HUES6 (cell line): ENCODE data around the gene SMC3.
A peak's percentile ranks its signal among the peaks of the same experiment; 100 is the strongest.
"Not testable (repeated sequence)": the region's sequence is repeated elsewhere in the genome, so short reads cannot be mapped to it uniquely, and the experiment has no call there.

Experiments
- H3K27ac ChIP-seq: 2 replicates; pipeline ENCODE4 v1.7.0; 2013; ENCODE audit warnings: low read depth, mild to moderate bottlenecking, low read length, inconsistent platforms
- H3K27me3 ChIP-seq: 2 replicates; pipeline ENCODE4 v1.6.1; 2013; ENCODE audit warnings: low read length; ENCODE audit not compliant: control insufficient read depth, insufficient read depth
- H3K36me3 ChIP-seq: 2 replicates; pipeline ENCODE4 v1.6.1; 2013; ENCODE audit warnings: low read length; ENCODE audit not compliant: control insufficient read depth, insufficient read depth
- H3K4me1 ChIP-seq: 2 replicates; pipeline ENCODE4 v1.6.1; 2013; ENCODE audit warnings: low read length; ENCODE audit not compliant: control insufficient read depth, insufficient read depth
- H3K4me3 ChIP-seq: 2 replicates; pipeline ENCODE4 v1.5.1; 2013; ENCODE audit warnings: low read depth, low read length
- H3K9ac ChIP-seq: one replicate; pipeline ENCODE4 v1.6.1; 2013; ENCODE audit warnings: mild to moderate bottlenecking, low read length
- H3K9me3 ChIP-seq: 2 replicates; pipeline ENCODE4 v1.6.1; 2013; ENCODE audit warnings: low read depth, low read length; ENCODE audit not compliant: control insufficient read depth, insufficient read depth

The SMC3 gene

GRCh38 chr10:110628161-110628560 is 60.7 kb downstream of the SMC3 start:
- Histone ChIP-seq H3K4me3 (no peak overlapping the region), H3K9ac (no peak overlapping the region), H3K27ac (no peak overlapping the region), H3K4me1 (no peaks in the 10 kb centered on the region), H3K27me3 (no peaks in the 10 kb centered on the region), H3K9me3 (no peaks in the 10 kb centered on the region), H3K36me3 (no peaks in the 10 kb centered on the region)

DNA sequence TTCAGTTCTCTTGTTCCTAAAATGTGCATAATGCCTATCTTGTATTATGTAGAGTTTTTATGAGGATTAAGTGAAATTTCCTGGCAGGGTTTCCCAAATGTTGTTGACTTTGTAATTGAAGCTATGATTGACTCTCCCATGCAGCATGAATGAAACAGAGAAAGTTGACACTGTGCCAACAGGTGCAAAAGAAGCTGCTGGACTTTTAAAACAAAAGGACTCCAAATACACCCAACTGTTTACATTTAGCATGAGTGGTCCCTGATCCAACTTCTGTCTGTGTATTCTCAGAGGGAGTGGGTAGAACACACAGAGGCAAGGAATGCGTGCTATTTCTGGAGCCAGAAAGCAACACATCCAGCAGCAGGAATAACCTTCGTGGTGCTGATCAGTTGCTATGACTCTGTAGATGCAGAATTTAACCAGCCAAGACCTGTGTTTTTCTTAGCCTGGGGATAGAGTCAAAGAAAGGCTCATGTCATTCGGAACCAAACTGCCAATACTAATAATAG is 62.2 kb downstream of the SMC3 start:
- Histone ChIP-seq H3K27me3 (no peaks in the 10 kb centered on the region), H3K4me3 (no peak overlapping the region), H3K36me3 (no peaks in the 10 kb centered on the region), H3K4me1 (no peaks in the 10 kb centered on the region), H3K9ac (no peak overlapping the region), H3K27ac (no peak overlapping the region), H3K9me3 (no peaks in the 10 kb centered on the region)

- Histone ChIP-seq H3K4me3 (no peak overlapping the region), H3K9me3 (no peaks in the 10 kb centered on the region), H3K27me3 (no peaks in the 10 kb centered on the region), H3K36me3 (no peaks in the 10 kb centered on the region), H3K27ac (no peak overlapping the region), H3K4me1 (peaks cover 4% of the 10 kb centered on the region), H3K9ac (no peak overlapping the region)
These were observed 64.4 kb downstream of the SMC3 start for GRCh38 chr10:110631934-110632333.

DNA sequence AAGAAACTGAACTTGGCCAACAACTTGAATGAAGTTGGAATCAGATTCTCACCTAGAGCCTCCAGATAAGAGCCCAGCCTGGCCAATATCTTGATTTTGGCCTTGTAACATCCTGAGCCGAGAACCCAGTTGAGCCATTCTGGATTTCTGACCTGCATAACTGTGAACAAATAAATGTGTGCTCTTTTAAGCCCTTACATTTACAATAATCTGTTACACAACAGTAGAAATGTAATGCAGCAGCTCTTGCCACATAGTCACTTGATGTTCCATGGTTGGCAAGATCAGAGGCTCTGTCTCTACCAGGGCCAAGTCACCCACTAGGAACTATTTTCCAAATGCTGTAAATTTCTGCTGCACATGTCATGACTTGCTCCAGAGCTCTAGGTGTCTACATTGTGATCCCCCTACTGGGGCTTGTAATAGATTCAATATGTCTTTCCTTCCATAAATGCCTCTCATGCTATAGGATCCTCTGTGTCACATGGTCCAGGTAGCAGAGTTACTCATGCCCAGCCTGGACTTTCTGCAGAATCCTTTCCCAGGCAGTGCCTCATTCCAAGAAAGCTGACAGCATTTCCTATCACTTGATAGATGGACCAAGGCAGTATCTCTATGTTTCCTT is 65.2 kb downstream of the SMC3 start:
- H3K4me1 ChIP-seq: peaks cover 11% of the 10 kb centered on the region
- H3K4me3 ChIP-seq: no peak overlapping the region
- no peaks in the 10 kb centered on the region for H3K27me3 ChIP-seq
- H3K9ac ChIP-seq: no peak overlapping the region
- H3K9me3 ChIP-seq: no peaks in the 10 kb centered on the region
- H3K27ac ChIP-seq: no peak overlapping the region
- H3K36me3 ChIP-seq: no peaks in the 10 kb centered on the region

DNA sequence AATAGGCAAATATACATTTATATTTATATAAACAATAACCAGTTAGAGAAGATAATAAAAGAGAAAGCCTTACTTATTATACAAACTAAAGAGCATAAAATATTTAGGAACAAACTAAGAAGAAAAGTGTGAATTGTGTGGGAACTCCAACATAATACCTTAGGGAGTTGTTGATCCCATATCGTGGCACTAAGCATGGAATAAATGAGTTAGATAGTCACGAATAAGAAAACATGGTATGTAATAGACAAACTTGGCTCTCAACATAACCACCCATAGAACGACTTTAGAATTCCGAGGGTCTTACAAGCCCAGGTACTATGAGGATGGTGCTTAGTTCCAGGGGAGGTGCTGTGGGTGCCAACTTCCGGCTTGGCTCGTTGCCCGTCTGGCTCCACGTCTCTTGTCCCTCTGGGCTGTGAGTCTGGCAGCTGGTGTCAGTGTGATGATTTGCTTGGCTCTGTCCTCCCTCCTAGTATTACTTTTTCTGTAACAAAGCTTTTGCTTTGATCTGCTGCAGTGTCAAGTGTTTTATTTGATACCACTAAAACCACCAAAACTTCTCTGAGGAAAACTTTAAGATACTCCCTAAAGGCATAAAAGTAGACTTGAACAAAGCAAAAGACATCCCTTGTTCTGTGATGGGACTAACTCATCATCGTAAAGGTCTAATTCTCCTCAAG is 67.2 kb downstream of the SMC3 start:
- Histone ChIP-seq H3K4me1 (peaks cover 13% of the 10 kb centered on the region), H3K9me3 (no peaks in the 10 kb centered on the region), H3K9ac (no peak overlapping the region), H3K27ac (no peak overlapping the region), H3K4me3 (no peak overlapping the region), H3K36me3 (no peaks in the 10 kb centered on the region), H3K27me3 (no peaks in the 10 kb centered on the region)

- H3K9ac ChIP-seq: no peak overlapping the region
- H3K4me3 ChIP-seq: no peak overlapping the region
- H3K4me1 ChIP-seq: peaks cover 24% of the 10 kb centered on the region
- H3K36me3 ChIP-seq: no peaks in the 10 kb centered on the region
- H3K9me3 ChIP-seq: no peaks in the 10 kb centered on the region
- H3K27me3 ChIP-seq: no peaks in the 10 kb centered on the region
- no peak overlapping the region for H3K27ac ChIP-seq
These were observed 69.1 kb downstream of the SMC3 start for GRCh38 chr10:110636572-110636931.

DNA sequence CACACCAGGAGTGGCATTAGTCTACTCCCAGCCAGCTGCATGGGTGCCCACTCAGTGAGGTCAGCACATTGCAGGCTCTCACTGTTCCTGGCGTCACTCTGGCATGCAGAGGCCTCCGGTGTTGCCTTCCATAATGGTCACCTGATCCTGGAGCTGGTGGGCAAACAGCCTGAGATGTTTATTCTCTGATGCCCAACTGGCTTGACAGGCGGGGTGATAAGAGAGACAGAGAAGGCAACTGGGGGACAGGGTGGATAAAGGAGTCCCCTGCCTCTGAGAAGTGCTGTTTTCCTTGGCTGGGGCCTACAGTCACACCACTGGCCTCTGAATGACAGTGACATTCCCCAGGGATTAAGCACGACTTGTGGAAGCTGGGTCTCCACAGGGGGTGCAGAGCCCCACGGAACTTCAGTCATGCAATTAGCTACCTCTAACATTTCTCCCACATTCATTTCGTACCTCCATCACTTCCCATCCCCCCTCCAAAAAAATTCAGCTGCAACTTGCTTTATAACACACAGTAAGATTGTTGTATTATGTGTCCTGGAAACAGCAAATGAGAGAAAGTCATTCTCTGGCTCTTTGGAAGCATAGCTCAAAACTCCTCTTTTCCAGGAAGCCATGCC is 69.5 kb downstream of the SMC3 start:
- no peaks in the 10 kb centered on the region for H3K9me3 ChIP-seq
- peak overlapping the region; percentile 22 for H3K9ac ChIP-seq
- no peaks in the 10 kb centered on the region for H3K36me3 ChIP-seq
- peaks cover 29% of the 10 kb centered on the region for H3K4me1 ChIP-seq
- no peak overlapping the region; the same call in 1 of the 2 replicates for H3K4me3 ChIP-seq
- no peak overlapping the region; the same call in 1 of the 2 replicates for H3K27ac ChIP-seq
- H3K27me3 ChIP-seq: peaks cover 5% of the 10 kb centered on the region

DNA sequence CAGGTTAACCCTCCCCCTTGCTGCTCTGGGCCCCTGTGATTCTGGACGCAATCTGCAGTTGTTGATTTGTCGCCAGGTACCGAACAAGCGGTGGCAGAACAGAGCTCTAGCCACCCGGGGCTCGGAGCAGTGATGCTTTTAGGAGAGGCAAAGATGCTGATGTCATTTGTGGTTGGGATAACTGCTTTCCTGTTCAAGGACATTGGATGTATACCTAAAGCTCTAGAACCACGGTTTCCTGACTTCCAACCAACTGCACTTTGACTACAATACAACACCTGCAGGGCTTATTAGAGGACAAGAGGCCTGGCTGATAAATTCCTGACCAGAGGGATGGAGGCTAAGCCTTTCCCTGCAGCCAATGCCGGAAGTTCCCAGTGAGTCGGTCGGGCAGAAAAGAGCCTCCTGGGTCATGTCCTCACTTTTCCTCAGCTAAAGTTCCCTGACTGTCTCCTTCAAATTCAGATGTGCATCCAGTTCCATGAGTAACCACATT is 70.1 kb downstream of the SMC3 start:
- H3K27ac ChIP-seq: no peak overlapping the region; the same call in 1 of the 2 replicates
- H3K9ac ChIP-seq: peak overlapping the region; percentile 22
- peaks cover 35% of the 10 kb centered on the region for H3K4me1 ChIP-seq
- H3K27me3 ChIP-seq: peaks cover 10% of the 10 kb centered on the region
- H3K4me3 ChIP-seq: no peak overlapping the region; the same call in 1 of the 2 replicates
- H3K9me3 ChIP-seq: no peaks in the 10 kb centered on the region
- H3K36me3 ChIP-seq: no peaks in the 10 kb centered on the region

- H3K36me3 ChIP-seq: no peaks in the 10 kb centered on the region
- no peak overlapping the region; the same call in 1 of the 2 replicates for H3K27ac ChIP-seq
- H3K4me3 ChIP-seq: no peak overlapping the region
- H3K27me3 ChIP-seq: peaks cover 17% of the 10 kb centered on the region
- no peak overlapping the region for H3K9ac ChIP-seq
- no peaks in the 10 kb centered on the region for H3K9me3 ChIP-seq
- peaks cover 38% of the 10 kb centered on the region for H3K4me1 ChIP-seq
These were observed 70.8 kb downstream of the SMC3 start for GRCh38 chr10:110638319-110638718.

DNA sequence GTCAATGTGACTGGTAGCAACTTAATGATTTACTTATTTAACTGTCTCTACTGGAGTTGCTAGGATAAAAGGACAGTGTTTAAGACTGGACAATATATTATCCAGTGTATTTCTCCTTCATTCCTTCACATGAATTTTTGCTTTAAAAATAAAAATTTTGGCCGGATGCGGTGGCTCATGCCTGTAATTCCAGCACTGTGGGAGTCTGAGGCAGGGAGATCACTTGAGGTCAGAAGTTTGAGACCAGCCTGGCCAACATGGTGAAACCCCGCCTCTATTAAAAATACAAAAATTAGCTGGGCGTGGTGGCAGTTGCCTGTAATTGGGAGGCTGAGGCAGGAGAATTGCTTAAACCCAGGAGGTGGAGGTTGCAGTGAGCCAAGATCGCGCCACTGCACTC is 71.6 kb downstream of the SMC3 start:
- Histone ChIP-seq H3K4me1 (peaks cover 38% of the 10 kb centered on the region), H3K27me3 (peaks cover 25% of the 10 kb centered on the region)
- not testable (repeated sequence) for H3K36me3 ChIP-seq, H3K4me3 ChIP-seq, H3K9me3 ChIP-seq, H3K9ac ChIP-seq, H3K27ac ChIP-seq

- peaks cover 38% of the 10 kb centered on the region for H3K4me1 ChIP-seq
These were observed 72.4 kb downstream of the SMC3 start for GRCh38 chr10:110639858-110640257.

More at GRCh38 chr10:110639858-110640257, 72.4 kb downstream of the SMC3 start:
- not testable (repeated sequence) for H3K36me3 ChIP-seq, H3K9ac ChIP-seq, H3K4me3 ChIP-seq, H3K27ac ChIP-seq, H3K9me3 ChIP-seq
- peaks cover 32% of the 10 kb centered on the region for H3K27me3 ChIP-seq
